ENCODE data around the gene MEMO1. TPM values are rescaled to one million over a fixed set of nuclear protein-coding genes. Genes with fewer than 3 reads are reported as not detected.

MEMO1 gene
- total and polyA plus RNA-seq, 2 experiments from 2014 or later = 43.9 to 58.8 TPM

DNA sequence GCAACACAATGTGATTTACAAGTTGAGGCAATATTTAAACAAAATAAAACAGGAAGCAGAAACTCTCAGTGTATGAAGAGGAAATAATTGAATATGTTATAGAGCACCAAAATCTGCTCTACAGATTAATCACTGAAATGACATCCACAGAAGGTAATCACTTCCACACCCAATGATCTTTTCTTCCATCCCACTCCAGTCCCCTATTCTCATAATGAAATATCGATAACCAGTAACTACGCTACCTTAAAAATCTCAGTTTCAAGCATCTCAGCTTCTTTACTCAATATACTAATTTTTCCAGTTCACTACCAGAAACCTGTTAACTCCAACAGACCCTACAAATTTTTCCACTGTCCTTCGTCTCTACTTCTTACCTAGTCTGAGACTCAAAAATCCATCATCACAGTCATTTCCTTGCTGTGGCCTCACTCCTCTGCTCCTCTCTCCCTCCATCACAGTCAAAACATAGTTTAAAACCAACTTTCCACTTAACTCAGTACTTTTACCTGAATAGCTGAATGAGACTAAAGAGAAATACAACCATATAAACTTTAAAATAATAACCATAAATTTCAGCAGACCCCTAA, 67.1 kb downstream of the MEMO1 start:
- no peak for DNase-seq (ENCODE audit: low spot score)
- no peaks in the 10 kb centered on the region for H3K9me3 ChIP-seq (ENCODE audit: low read depth)
- H3K4me2 ChIP-seq = no peak overlapping the region
- H3K4me3 ChIP-seq = no peak overlapping the region
- H3K79me2 ChIP-seq = peaks cover 82% of the 10 kb centered on the region
- H3K4me1 ChIP-seq (ENCODE audit: insufficient read depth) = no peaks in the 10 kb centered on the region
- no peaks in the 10 kb centered on the region for H3K36me3 ChIP-seq (replicated peaks; ENCODE audit: insufficient read depth, low read depth)
- peaks cover 18% of the 10 kb centered on the region for H4K20me1 ChIP-seq (ENCODE audit: insufficient read depth, poor library complexity, severe bottlenecking)
- no peak for TF ChIP-seq EZH2phosphoT487 (IDR thresholded peaks at IDR 0.05; ENCODE audit: low read depth, severe bottlenecking, unreplicated experiment)
- TF ChIP-seq EZH2 (IDR thresholded peaks at IDR 0.05; ENCODE audit: borderline replicate concordance) = no peak
- TF ChIP-seq, protein P1, sequence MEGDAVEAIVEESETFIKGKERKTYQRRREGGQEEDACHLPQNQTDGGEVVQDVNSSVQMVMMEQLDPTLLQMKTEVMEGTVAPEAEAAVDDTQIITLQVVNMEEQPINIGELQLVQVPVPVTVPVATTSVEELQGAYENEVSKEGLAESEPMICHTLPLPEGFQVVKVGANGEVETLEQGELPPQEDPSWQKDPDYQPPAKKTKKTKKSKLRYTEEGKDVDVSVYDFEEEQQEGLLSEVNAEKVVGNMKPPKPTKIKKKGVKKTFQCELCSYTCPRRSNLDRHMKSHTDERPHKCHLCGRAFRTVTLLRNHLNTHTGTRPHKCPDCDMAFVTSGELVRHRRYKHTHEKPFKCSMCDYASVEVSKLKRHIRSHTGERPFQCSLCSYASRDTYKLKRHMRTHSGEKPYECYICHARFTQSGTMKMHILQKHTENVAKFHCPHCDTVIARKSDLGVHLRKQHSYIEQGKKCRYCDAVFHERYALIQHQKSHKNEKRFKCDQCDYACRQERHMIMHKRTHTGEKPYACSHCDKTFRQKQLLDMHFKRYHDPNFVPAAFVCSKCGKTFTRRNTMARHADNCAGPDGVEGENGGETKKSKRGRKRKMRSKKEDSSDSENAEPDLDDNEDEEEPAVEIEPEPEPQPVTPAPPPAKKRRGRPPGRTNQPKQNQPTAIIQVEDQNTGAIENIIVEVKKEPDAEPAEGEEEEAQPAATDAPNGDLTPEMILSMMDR (IDR thresholded peaks at IDR 0.05; ENCODE audit: poor library complexity) = no peak
- no peak overlapping the region for H3K27ac ChIP-seq
- H3K9me2 ChIP-seq (replicated peaks; ENCODE audit: insufficient read depth) = no peaks in the 10 kb centered on the region
- 98% methylated on average over 3 of the region's 3 CpGs for WGBS (ENCODE audit: low lambda C conversion rate, missing lambda C conversion rate)
- no peak overlapping the region for H2AFZ ChIP-seq
- H3K27me3 ChIP-seq = no peaks in the 10 kb centered on the region

DNA sequence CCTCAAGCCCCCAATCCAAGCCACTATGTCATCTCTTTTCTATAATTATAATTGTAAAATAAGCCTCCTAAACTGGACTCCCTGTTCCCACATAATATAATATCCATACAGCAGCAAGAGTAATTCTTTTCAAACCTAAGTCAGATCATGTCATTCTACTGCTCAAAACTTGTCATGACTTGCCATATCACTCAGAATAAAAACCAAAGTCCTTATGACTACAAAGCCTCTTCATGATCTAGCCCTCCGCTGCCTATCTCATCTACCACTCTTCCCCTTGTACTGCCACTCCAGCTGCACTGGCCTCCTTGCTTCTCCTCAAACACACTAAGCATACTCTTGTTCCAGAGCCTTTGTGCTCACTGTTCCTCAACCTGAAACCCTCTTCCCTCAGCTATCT, 69.9 kb downstream of the MEMO1 start:
- H3K9me3 ChIP-seq (ENCODE audit: low read depth) = no peaks in the 10 kb centered on the region

DNA sequence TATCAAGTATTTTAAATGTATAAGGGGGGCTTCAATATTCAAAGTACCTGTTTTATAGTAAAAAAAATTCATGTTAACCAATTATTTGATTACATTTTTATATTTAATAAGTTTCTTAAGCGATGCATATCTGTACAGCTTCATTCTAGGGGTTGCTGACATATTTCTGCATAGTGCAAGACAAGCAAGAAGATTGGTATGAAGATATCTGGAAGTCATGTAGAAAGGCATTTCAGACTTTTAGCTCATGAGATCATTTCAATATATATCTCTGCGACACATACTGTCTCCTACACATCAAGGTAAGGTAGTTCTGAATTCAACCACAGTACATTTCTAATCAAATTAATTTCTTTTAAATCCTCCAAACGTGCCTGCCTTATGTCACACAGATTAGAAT, 73.1 kb downstream of the MEMO1 start:
- no peak for TF ChIP-seq EZH2phosphoT487 (IDR thresholded peaks at IDR 0.05; ENCODE audit: low read depth, severe bottlenecking, unreplicated experiment)
- TF ChIP-seq, protein P1 (IDR thresholded peaks at IDR 0.05; ENCODE audit: poor library complexity) = no peak
- TF ChIP-seq EZH2 (IDR thresholded peaks at IDR 0.05; ENCODE audit: borderline replicate concordance) = no peak
- no peak overlapping the region for H3K4me3 ChIP-seq
- H2AFZ ChIP-seq = no peak overlapping the region
- H3K79me2 ChIP-seq = peaks cover 56% of the 10 kb centered on the region
- no peaks in the 10 kb centered on the region for H3K9me3 ChIP-seq (ENCODE audit: low read depth)
- DNase-seq (ENCODE audit: low spot score) = no peak
- H3K27me3 ChIP-seq = no peaks in the 10 kb centered on the region
- no peaks in the 10 kb centered on the region for H3K4me1 ChIP-seq (ENCODE audit: insufficient read depth)
- H3K27ac ChIP-seq = no peak overlapping the region
- H3K36me3 ChIP-seq (replicated peaks; ENCODE audit: insufficient read depth, low read depth) = no peaks in the 10 kb centered on the region
- peaks cover 4% of the 10 kb centered on the region for H4K20me1 ChIP-seq (ENCODE audit: insufficient read depth, poor library complexity, severe bottlenecking)
- H3K4me2 ChIP-seq = no peak overlapping the region
- H3K9me2 ChIP-seq (replicated peaks; ENCODE audit: insufficient read depth) = no peaks in the 10 kb centered on the region
- 90% methylated on average over 3 of the region's 3 CpGs for WGBS (ENCODE audit: low lambda C conversion rate, missing lambda C conversion rate)

More for the DNA sequence above, 69.9 kb downstream of the MEMO1 start:
- DNase-seq (ENCODE audit: low spot score) = no peak
- Histone ChIP-seq H3K9me2 (replicated peaks; ENCODE audit: insufficient read depth) (no peaks in the 10 kb centered on the region), H3K4me3 (no peak overlapping the region), H3K79me2 (peaks cover 77% of the 10 kb centered on the region), H3K4me2 (no peak overlapping the region), H3K36me3 (replicated peaks; ENCODE audit: insufficient read depth, low read depth) (no peaks in the 10 kb centered on the region), H3K4me1 (ENCODE audit: insufficient read depth) (no peaks in the 10 kb centered on the region), H3K27ac (no peak overlapping the region), H3K27me3 (no peaks in the 10 kb centered on the region), H4K20me1 (ENCODE audit: insufficient read depth, poor library complexity, severe bottlenecking) (peaks cover 14% of the 10 kb centered on the region), H2AFZ (no peak overlapping the region)
- TF ChIP-seq EZH2phosphoT487 (IDR thresholded peaks at IDR 0.05; ENCODE audit: low read depth, severe bottlenecking, unreplicated experiment) (no peak), EZH2 (IDR thresholded peaks at IDR 0.05; ENCODE audit: borderline replicate concordance) (no peak)
- TF ChIP-seq, protein P1 (IDR thresholded peaks at IDR 0.05; ENCODE audit: poor library complexity) = no peak
- WGBS (ENCODE audit: low lambda C conversion rate, missing lambda C conversion rate) = 100% methylated on average over 1 of the region's 1 CpG

All from hepatocyte (in vitro differentiated cells).